Endothelial cell of umbilical vein (primary cell): ENCODE results near the gene CLCNKA.

Experiments used
- EZH2 ChIP-seq: IDR thresholded peaks from 2 replicates; pipeline ENCODE4 v1.6.1; 2012; ENCODE audit warnings: borderline replicate concordance, low read depth, mild to moderate bottlenecking, moderate library complexity, low read length, inconsistent platforms; ENCODE audit not compliant: severe bottlenecking
- FOS ChIP-seq: IDR thresholded peaks from 2 replicates; pipeline ENCODE4 v1.6.1; 2011; ENCODE audit warnings: mild to moderate bottlenecking, low read length, moderate library complexity, borderline replicate concordance; ENCODE audit not compliant: insufficient read depth
- GATA2 ChIP-seq: IDR thresholded peaks from 2 replicates; pipeline ENCODE4 v1.7.0; 2011; ENCODE audit warnings: low read depth, mild to moderate bottlenecking, moderate library complexity, mixed read lengths, low read length; ENCODE audit not compliant: insufficient read length, insufficient read depth
- JUN ChIP-seq: IDR thresholded peaks from 2 replicates; pipeline ENCODE4 v1.6.1; 2011; ENCODE audit warnings: borderline replicate concordance, low read depth; ENCODE audit not compliant: insufficient read length, insufficient read depth
- MYC ChIP-seq: IDR thresholded peaks from one replicate; pipeline ENCODE4 v1.6.1; 2011; ENCODE audit warnings: mild to moderate bottlenecking, low read depth, low read length
- POLR2A ChIP-seq: IDR thresholded peaks from 2 replicates; pipeline ENCODE4 v1.6.1; 2012; ENCODE audit warnings: low read depth, mild to moderate bottlenecking, control low read depth, low read length
- POLR2AphosphoS5 ChIP-seq: IDR thresholded peaks from 2 replicates; pipeline ENCODE4 v1.6.1; 2012; ENCODE audit warnings: low read depth, mild to moderate bottlenecking, control low read depth, low read length, moderate library complexity; ENCODE audit not compliant: insufficient read depth
- TF ChIP-seq, protein P1 (sequence below), 2 donors: IDR thresholded peaks; 1 replicate in 1 of 2; 2 replicates in 1 of 2; pipeline ENCODE4 v1.5.1; 2011; ENCODE audit warnings: low read length in 2 of 2, mild to moderate bottlenecking in 2 of 2, moderate library complexity in 2 of 2, control low read depth in 1 of 2, inconsistent platforms in 1 of 2, low read depth in 1 of 2; ENCODE audit not compliant: insufficient read depth in 1 of 2; ENCODE audit errors: extremely low read depth in 1 of 2
- TF ChIP-seq, protein P2 (sequence below): IDR thresholded peaks from 2 replicates; pipeline ENCODE4 v1.6.1; 2011; ENCODE audit not compliant: insufficient read depth, insufficient read length

DNA sequence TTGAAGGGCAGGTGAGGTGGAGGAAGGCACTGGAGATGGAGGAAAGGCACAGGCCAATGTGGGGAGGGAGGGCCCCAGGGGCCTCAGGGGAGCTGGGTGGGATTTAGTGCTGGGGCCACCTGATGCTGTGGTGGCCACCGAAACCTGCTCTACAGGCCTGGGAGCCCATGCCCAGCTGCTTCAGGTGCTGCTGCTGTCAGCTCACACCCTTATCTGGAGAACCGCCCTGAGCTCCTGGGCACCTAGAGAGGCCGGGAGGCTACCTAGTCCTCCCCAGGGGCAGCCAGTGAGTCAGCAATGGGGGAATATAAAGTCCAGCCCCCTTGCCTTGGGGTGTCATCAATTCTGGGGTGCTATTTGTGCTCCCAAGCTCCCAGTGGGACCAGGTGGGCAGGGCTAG is 39.4 kb downstream of the CLCNKA start:
- TF ChIP-seq, protein P1, sequence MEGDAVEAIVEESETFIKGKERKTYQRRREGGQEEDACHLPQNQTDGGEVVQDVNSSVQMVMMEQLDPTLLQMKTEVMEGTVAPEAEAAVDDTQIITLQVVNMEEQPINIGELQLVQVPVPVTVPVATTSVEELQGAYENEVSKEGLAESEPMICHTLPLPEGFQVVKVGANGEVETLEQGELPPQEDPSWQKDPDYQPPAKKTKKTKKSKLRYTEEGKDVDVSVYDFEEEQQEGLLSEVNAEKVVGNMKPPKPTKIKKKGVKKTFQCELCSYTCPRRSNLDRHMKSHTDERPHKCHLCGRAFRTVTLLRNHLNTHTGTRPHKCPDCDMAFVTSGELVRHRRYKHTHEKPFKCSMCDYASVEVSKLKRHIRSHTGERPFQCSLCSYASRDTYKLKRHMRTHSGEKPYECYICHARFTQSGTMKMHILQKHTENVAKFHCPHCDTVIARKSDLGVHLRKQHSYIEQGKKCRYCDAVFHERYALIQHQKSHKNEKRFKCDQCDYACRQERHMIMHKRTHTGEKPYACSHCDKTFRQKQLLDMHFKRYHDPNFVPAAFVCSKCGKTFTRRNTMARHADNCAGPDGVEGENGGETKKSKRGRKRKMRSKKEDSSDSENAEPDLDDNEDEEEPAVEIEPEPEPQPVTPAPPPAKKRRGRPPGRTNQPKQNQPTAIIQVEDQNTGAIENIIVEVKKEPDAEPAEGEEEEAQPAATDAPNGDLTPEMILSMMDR (IDR thresholded peaks at IDR 0.05; ENCODE audit: extremely low read depth in 1 of 2, insufficient read depth in 1 of 2, low read depth in 1 of 2, low read length in 2 of 2) = no peak
- TF ChIP-seq POLR2A (no peak), POLR2AphosphoS5 (no peak), EZH2 (no peak), JUN (no peak), MYC (no peak), FOS (no peak), GATA2 (no peak)
- TF ChIP-seq, protein P2, sequence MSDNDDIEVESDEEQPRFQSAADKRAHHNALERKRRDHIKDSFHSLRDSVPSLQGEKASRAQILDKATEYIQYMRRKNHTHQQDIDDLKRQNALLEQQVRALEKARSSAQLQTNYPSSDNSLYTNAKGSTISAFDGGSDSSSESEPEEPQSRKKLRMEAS = no peak
